MM.1S (cell line): Measurements from ENCODE around the gene XIRP2.

Experiments used
- DNase-seq: peaks from one replicate; pipeline ENCODE4 v3.0.0-alpha.2; 2015
- H2AFZ ChIP-seq: fragments of 300-600 bp; sonication (generic); 2 replicates; pipeline ENCODE4 v1.6.0; 2016; ENCODE audit warnings: antibody characterized with exemption, low read length
- H3F3A ChIP-seq: fragments of 300-600 bp; sonication (generic); 2 replicates; pipeline ENCODE4 v1.6.1; 2016; ENCODE audit warnings: mild to moderate bottlenecking, antibody characterized with exemption, low read length, moderate library complexity, mixed read lengths; ENCODE audit not compliant: insufficient read depth
- H3K27ac ChIP-seq: fragments of 300-600 bp; sonication (generic); 2 replicates; pipeline ENCODE4 v1.5.1; 2016; ENCODE audit warnings: mild to moderate bottlenecking, low read length
- H3K27me3 ChIP-seq: fragments of 300-600 bp; sonication (generic); replicated peaks from 2 replicates; pipeline ENCODE4 v1.6.0; 2016; ENCODE audit warnings: low read length; ENCODE audit not compliant: insufficient read depth
- H3K36me3 ChIP-seq: fragments of 300-600 bp; sonication (generic); replicated peaks from 2 replicates; pipeline ENCODE4 v1.6.1; 2016; ENCODE audit warnings: mild to moderate bottlenecking, low read length, mixed read lengths; ENCODE audit not compliant: insufficient read depth
- H3K4me1 ChIP-seq: fragments of 300-600 bp; sonication (generic); 2 replicates; pipeline ENCODE4 v1.6.1; 2016; ENCODE audit warnings: low read length, mixed read lengths
- H3K4me2 ChIP-seq: fragments of 300-600 bp; sonication (generic); 2 replicates; pipeline ENCODE4 v1.6.0; 2016; ENCODE audit warnings: low read depth, low read length
- H3K4me3 ChIP-seq: fragments of 300-600 bp; sonication (generic); 2 replicates; pipeline ENCODE4 v1.5.1; 2016; ENCODE audit warnings: low read length, mixed read lengths
- H3K79me2 ChIP-seq: fragments of 300-600 bp; sonication (generic); 2 replicates; pipeline ENCODE4 v1.6.1; 2016; ENCODE audit warnings: mixed run types, low read length, mixed read lengths
- H3K9ac ChIP-seq: fragments of 300-600 bp; sonication (generic); 2 replicates; pipeline ENCODE4 v1.6.1; 2016; ENCODE audit warnings: low read length, mixed read lengths
- H3K9me2 ChIP-seq: fragments of 300-600 bp; sonication (generic); replicated peaks from 2 replicates; pipeline ENCODE4 v1.6.1; 2016; ENCODE audit warnings: mild to moderate bottlenecking, low read length, mixed read lengths; ENCODE audit not compliant: insufficient read depth
- H3K9me3 ChIP-seq: fragments of 300-600 bp; sonication (generic); replicated peaks from 2 replicates; pipeline ENCODE4 v1.6.1; 2016; ENCODE audit warnings: mild to moderate bottlenecking, low read length, mixed read lengths; ENCODE audit not compliant: insufficient read depth
- H4K20me1 ChIP-seq: fragments of 300-600 bp; sonication (generic); 2 replicates; pipeline ENCODE4 v1.6.1; 2016; ENCODE audit warnings: mild to moderate bottlenecking, low read length, moderate library complexity, mixed read lengths; ENCODE audit not compliant: insufficient read depth
- CTCF ChIP-seq: fragments of 300-600 bp; sonication (generic); IDR thresholded peaks from 2 replicates; pipeline ENCODE4 v1.5.1; 2016; ENCODE audit warnings: antibody characterized with exemption, low read length, mixed read lengths
- EZH2 ChIP-seq: fragments of 300-600 bp; sonication (generic); optimal IDR thresholded peaks from 2 replicates; pipeline ENCODE3; 2017; ENCODE audit warnings: low read depth, mild to moderate bottlenecking, antibody characterized with exemption, low read length, mixed read lengths
- EZH2phosphoT487 ChIP-seq: fragments of 300-600 bp; sonication (generic); IDR thresholded peaks from 2 replicates; pipeline ENCODE4 v1.6.1; 2018; ENCODE audit warnings: antibody characterized with exemption, low read length

Gene XIRP2

GRCh38 chr2:167271932-167272331, 383.7 kb downstream of the XIRP2 start:
- H3K9me2 ChIP-seq: no peaks in the 10 kb centered on the region
- no peaks in the 10 kb centered on the region for H4K20me1 ChIP-seq
- no peak for DNase-seq
- H2AFZ ChIP-seq: no peak overlapping the region
- H3K27ac ChIP-seq: no peak overlapping the region
- no peak for TF ChIP-seq EZH2phosphoT487
- H3K9me3 ChIP-seq: no peaks in the 10 kb centered on the region
- no peak overlapping the region for H3K4me3 ChIP-seq
- 0 out of 2 replicates have a peak, but pooled peaks cover 5% of the 10 kb centered on the region for H3K4me1 ChIP-seq
- no peak overlapping the region for H3K4me2 ChIP-seq
- H3F3A ChIP-seq: no peaks in the 10 kb centered on the region
- H3K27me3 ChIP-seq: no peaks in the 10 kb centered on the region
- no peaks in the 10 kb centered on the region for H3K79me2 ChIP-seq
- H3K9ac ChIP-seq: no peak overlapping the region
- H3K36me3 ChIP-seq: no peaks in the 10 kb centered on the region

- Histone ChIP-seq H3K4me2 (peak overlapping the region; percentile 31; the same call in 1 of the 2 replicates), H3K9me3 (no peaks in the 10 kb centered on the region), H3K27ac (no peak overlapping the region), H2AFZ (no peak overlapping the region), H3K79me2 (no peaks in the 10 kb centered on the region), H3K9ac (no peak overlapping the region), H3K27me3 (no peaks in the 10 kb centered on the region), H3K36me3 (no peaks in the 10 kb centered on the region), H3F3A (no peaks in the 10 kb centered on the region), H3K4me3 (no peak overlapping the region), H4K20me1 (no peaks in the 10 kb centered on the region), H3K9me2 (no peaks in the 10 kb centered on the region), H3K4me1 (0 out of 2 replicates have a peak, but pooled peaks cover 5% of the 10 kb centered on the region)
- no peak for DNase-seq
- TF ChIP-seq EZH2phosphoT487 (no peak), CTCF (no peak), EZH2 (no peak)
Observed at GRCh38 chr2:167275046-167275445, 386.8 kb downstream of the XIRP2 start.

GRCh38 chr2:167279810-167280209, 391.5 kb downstream of the XIRP2 start:
- Histone ChIP-seq H3K79me2 (no peaks in the 10 kb centered on the region), H3F3A (no peaks in the 10 kb centered on the region), H3K9me2 (no peaks in the 10 kb centered on the region), H3K36me3 (no peaks in the 10 kb centered on the region), H3K27me3 (no peaks in the 10 kb centered on the region), H3K9me3 (no peaks in the 10 kb centered on the region), H3K4me3 (no peak overlapping the region), H3K4me2 (no peak overlapping the region), H3K27ac (no peak overlapping the region), H3K9ac (no peak overlapping the region), H2AFZ (no peak overlapping the region), H4K20me1 (no peaks in the 10 kb centered on the region), H3K4me1 (0 out of 2 replicates have a peak, but pooled peaks cover 2% of the 10 kb centered on the region)
- TF ChIP-seq EZH2phosphoT487 (no peak), CTCF (no peak), EZH2 (no peak)
- no peak for DNase-seq

GRCh38 chr2:167287212-167287611, 398.9 kb downstream of the XIRP2 start:
- no peaks in the 10 kb centered on the region for H3K79me2 ChIP-seq
- no peak overlapping the region for H3K4me2 ChIP-seq
- no peaks in the 10 kb centered on the region for H3K9me3 ChIP-seq
- no peak overlapping the region for H3K27ac ChIP-seq
- DNase-seq: no peak
- no peaks in the 10 kb centered on the region for H3K4me1 ChIP-seq
- no peaks in the 10 kb centered on the region for H4K20me1 ChIP-seq
- no peaks in the 10 kb centered on the region for H3K36me3 ChIP-seq
- H3F3A ChIP-seq: no peaks in the 10 kb centered on the region
- H3K4me3 ChIP-seq: no peak overlapping the region
- no peaks in the 10 kb centered on the region for H3K27me3 ChIP-seq
- no peak overlapping the region for H3K9ac ChIP-seq
- H3K9me2 ChIP-seq: no peaks in the 10 kb centered on the region
- no peak overlapping the region for H2AFZ ChIP-seq
- TF ChIP-seq EZH2phosphoT487 (no peak), CTCF (no peak), EZH2 (no peak)
